GM23338 (cell line): Measurements from ENCODE around the gene LRRC28. TPM values are rescaled to one million over a fixed set of nuclear protein-coding genes. Genes with fewer than 3 reads are reported as not detected.

Experiments
- ATAC-seq: fragments of 200-7000 bp; cut with Tn5 transposase; 3 replicates; pipeline ENCODE4 v1.9.1; 2020
- DNase-seq: peaks from one replicate; pipeline ENCODE4 v3.0.0-alpha.2; 2015; ENCODE audit warnings: low spot score
- H2AFZ ChIP-seq: fragments of 200-600 bp; sonication (generic); 2 replicates; pipeline ENCODE4 v1.8.0; 2016; ENCODE audit warnings: antibody characterized with exemption, mild to moderate bottlenecking, moderate library complexity
- H3F3A ChIP-seq: fragments of 200-600 bp; sonication (generic); replicated peaks from 2 replicates; pipeline ENCODE4 v1.8.0; 2017; ENCODE audit warnings: antibody characterized with exemption, mixed run types, low read depth
- H3K27ac ChIP-seq: fragments of 200-600 bp; sonication (generic); 2 replicates; pipeline ENCODE4 v1.6.1; 2016; ENCODE audit warnings: low read depth
- H3K27me3 ChIP-seq: fragments of 200-600 bp; sonication (generic); 2 replicates; pipeline ENCODE4 v1.8.0; 2016; ENCODE audit warnings: mild to moderate bottlenecking, mixed run types, moderate library complexity; ENCODE audit not compliant: insufficient read depth
- H3K36me3 ChIP-seq: fragments of 200-600 bp; sonication (generic); 2 replicates; pipeline ENCODE4 v1.8.0; 2016; ENCODE audit warnings: mild to moderate bottlenecking; ENCODE audit not compliant: insufficient read depth
- H3K4me1 ChIP-seq: fragments of 200-600 bp; sonication (generic); 2 replicates; pipeline ENCODE4 v1.8.0; 2016; ENCODE audit warnings: mild to moderate bottlenecking, moderate library complexity; ENCODE audit not compliant: insufficient read depth
- H3K4me2 ChIP-seq: fragments of 200-600 bp; sonication (generic); 2 replicates; pipeline ENCODE4 v1.7.1; 2017; ENCODE audit warnings: mixed run types
- H3K4me3 ChIP-seq: fragments of 200-600 bp; sonication (generic); 2 replicates; pipeline ENCODE4 v1.6.1; 2016; ENCODE audit warnings: mixed run types
- H3K79me2 ChIP-seq: fragments of 200-600 bp; sonication (generic); replicated peaks from 2 replicates; pipeline ENCODE4 v1.8.0; 2017; ENCODE audit warnings: mild to moderate bottlenecking; ENCODE audit not compliant: insufficient read depth
- H3K9me2 ChIP-seq: fragments of 200-600 bp; sonication (generic); 2 replicates; pipeline ENCODE4 v1.8.0; 2017; ENCODE audit not compliant: insufficient read depth
- H4K20me1 ChIP-seq: fragments of 200-600 bp; sonication (generic); replicated peaks from 2 replicates; pipeline ENCODE4 v1.8.0; 2017; ENCODE audit warnings: mild to moderate bottlenecking; ENCODE audit not compliant: insufficient read depth
- H3K27ac Mint-ChIP-seq: 2 replicates; pipeline ENCODE4 v1.8.0; 2020; ENCODE audit warnings: inconsistent platforms, mild to moderate bottlenecking, moderate library complexity, mixed read lengths
- H3K27me3 Mint-ChIP-seq: 3 replicates; pipeline ENCODE4 v1.8.0; 2022; ENCODE audit warnings: low read depth, mild to moderate bottlenecking, moderate library complexity, mixed read lengths, inconsistent platforms; ENCODE audit not compliant: insufficient read depth, poor library complexity
- H3K36me3 Mint-ChIP-seq: 3 replicates; pipeline ENCODE4 v1.8.0; 2021; ENCODE audit warnings: low read depth, mild to moderate bottlenecking, inconsistent platforms, moderate library complexity, mixed read lengths
- H3K4me1 Mint-ChIP-seq: 3 replicates; pipeline ENCODE4 v1.8.0; 2020; ENCODE audit warnings: mild to moderate bottlenecking, inconsistent platforms, mixed read lengths
- H3K4me3 Mint-ChIP-seq: 3 replicates; pipeline ENCODE4 v1.8.0; 2021; ENCODE audit warnings: moderate library complexity, mild to moderate bottlenecking, inconsistent platforms, mixed read lengths
- H3K9me3 Mint-ChIP-seq: 3 replicates; pipeline ENCODE4 v1.8.0; 2020; ENCODE audit warnings: moderate library complexity, mild to moderate bottlenecking, inconsistent platforms, mixed read lengths
- CREB1 ChIP-seq: fragments of 250-450 bp; sonication (Bioruptor Pico); IDR thresholded peaks from 2 replicates; pipeline ENCODE4 v1.5.0; 2020; ENCODE audit warnings: low read depth, mild to moderate bottlenecking, moderate library complexity
- EZH2 ChIP-seq: fragments of 200-600 bp; sonication (generic); IDR thresholded peaks from one replicate; pipeline ENCODE4 v1.8.0; 2017; ENCODE audit warnings: antibody characterized with exemption, mild to moderate bottlenecking, low read depth; ENCODE audit not compliant: unreplicated experiment
- EZH2phosphoT487 ChIP-seq: fragments of 200-600 bp; sonication (generic); IDR thresholded peaks from one replicate; pipeline ENCODE4 v1.8.1; 2018; ENCODE audit warnings: antibody characterized with exemption; ENCODE audit not compliant: unreplicated experiment
- JUNB ChIP-seq: IDR thresholded peaks from one replicate; pipeline ENCODE4 v1.6.1; 2016; ENCODE audit warnings: antibody characterized with exemption; ENCODE audit not compliant: unreplicated experiment
- NANOG ChIP-seq: IDR thresholded peaks from 2 replicates; pipeline ENCODE4 v1.6.1; 2016; ENCODE audit warnings: antibody characterized with exemption, borderline replicate concordance
- POLR2AphosphoS5 ChIP-seq: IDR thresholded peaks from 2 replicates; pipeline ENCODE4 v1.6.1; 2016; ENCODE audit warnings: antibody characterized with exemption, low read depth
- STAT1 ChIP-seq: IDR thresholded peaks from one replicate; pipeline ENCODE4 v1.6.1; 2016; ENCODE audit warnings: antibody characterized with exemption; ENCODE audit not compliant: unreplicated experiment
- ZNF114 ChIP-seq: fragments of 250-450 bp; sonication (Bioruptor Pico); IDR thresholded peaks from 2 replicates; pipeline ENCODE4 v1.5.0; 2020; ENCODE audit warnings: mild to moderate bottlenecking, moderate library complexity
- ZNF331 ChIP-seq: fragments of 250-450 bp; sonication (Bioruptor Pico); IDR thresholded peaks from 2 replicates; pipeline ENCODE4 v1.5.0; 2020; ENCODE audit warnings: low read depth, mild to moderate bottlenecking, moderate library complexity
- polyA plus RNA-seq: library from polyadenylated mRNA; unstranded; fragments of >200 nt; fragmentation: Nextera tagmentation; extraction: Ambion mirVana; gene quantifications from 2 replicates; pipeline ENCODE4 v1.2.1, GENCODE V29; 2016
- total RNA-seq: library from RNA; depleted of rRNA; stranded (reverse); fragments of >200 nt; shearing (Covaris generic); gene quantifications from 2 replicates; pipeline ENCODE4 v1.2.3, GENCODE V29; 2014
- TF ChIP-seq, protein P1 (sequence below): IDR thresholded peaks from one replicate; pipeline ENCODE4 v1.6.1; 2018; ENCODE audit warnings: antibody characterized with exemption; ENCODE audit not compliant: unreplicated experiment
- TF ChIP-seq, protein P2 (sequence below): IDR thresholded peaks from 2 replicates; pipeline ENCODE4 v1.6.1; 2016; ENCODE audit warnings: antibody characterized with exemption
- TF ChIP-seq, protein P3 (sequence below), 2 experiments: fragments of 200-600 bp in 1 of 2; sonication (generic) in 1 of 2; conservative IDR thresholded peaks; 2 replicates each; pipeline versions ENCODE4 v1.5.1 to v1.6.1; 2016 to 2017; ENCODE audit warnings: antibody characterized with exemption in 2 of 2, low read depth in 2 of 2, mild to moderate bottlenecking in 2 of 2, moderate library complexity in 1 of 2

Gene LRRC28
- total and polyA plus RNA-seq, 2 experiments from 2014 or later = 12.9 to 28.4 TPM

DNA sequence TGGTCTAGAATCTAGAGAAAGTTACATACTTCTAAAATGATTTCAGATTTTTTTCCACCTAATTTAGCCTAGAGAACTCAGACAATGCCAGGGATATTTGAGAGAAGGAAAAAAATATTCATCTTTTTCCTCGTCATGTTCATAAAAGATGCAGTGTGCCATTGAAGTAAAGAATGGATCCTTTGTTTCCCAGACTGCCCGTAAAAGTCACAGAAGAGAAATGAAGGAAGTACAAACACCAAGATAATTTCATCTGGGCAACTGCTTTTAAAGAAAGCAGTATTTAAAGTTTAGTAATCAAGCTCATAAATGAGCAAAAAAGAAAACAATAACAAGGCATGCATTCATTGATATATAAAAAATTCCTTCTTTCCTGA is 49.1 kb upstream of the LRRC28 start (continued):
- TF ChIP-seq, protein P1, sequence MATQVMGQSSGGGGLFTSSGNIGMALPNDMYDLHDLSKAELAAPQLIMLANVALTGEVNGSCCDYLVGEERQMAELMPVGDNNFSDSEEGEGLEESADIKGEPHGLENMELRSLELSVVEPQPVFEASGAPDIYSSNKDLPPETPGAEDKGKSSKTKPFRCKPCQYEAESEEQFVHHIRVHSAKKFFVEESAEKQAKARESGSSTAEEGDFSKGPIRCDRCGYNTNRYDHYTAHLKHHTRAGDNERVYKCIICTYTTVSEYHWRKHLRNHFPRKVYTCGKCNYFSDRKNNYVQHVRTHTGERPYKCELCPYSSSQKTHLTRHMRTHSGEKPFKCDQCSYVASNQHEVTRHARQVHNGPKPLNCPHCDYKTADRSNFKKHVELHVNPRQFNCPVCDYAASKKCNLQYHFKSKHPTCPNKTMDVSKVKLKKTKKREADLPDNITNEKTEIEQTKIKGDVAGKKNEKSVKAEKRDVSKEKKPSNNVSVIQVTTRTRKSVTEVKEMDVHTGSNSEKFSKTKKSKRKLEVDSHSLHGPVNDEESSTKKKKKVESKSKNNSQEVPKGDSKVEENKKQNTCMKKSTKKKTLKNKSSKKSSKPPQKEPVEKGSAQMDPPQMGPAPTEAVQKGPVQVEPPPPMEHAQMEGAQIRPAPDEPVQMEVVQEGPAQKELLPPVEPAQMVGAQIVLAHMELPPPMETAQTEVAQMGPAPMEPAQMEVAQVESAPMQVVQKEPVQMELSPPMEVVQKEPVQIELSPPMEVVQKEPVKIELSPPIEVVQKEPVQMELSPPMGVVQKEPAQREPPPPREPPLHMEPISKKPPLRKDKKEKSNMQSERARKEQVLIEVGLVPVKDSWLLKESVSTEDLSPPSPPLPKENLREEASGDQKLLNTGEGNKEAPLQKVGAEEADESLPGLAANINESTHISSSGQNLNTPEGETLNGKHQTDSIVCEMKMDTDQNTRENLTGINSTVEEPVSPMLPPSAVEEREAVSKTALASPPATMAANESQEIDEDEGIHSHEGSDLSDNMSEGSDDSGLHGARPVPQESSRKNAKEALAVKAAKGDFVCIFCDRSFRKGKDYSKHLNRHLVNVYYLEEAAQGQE = no peak
- no peak for TF ChIP-seq ZNF114 (CRISPR knock-in tag)
- TF ChIP-seq NANOG = no peak
- TF ChIP-seq JUNB = no peak
- TF ChIP-seq CREB1 (CRISPR knock-in tag) = no peak

DNA sequence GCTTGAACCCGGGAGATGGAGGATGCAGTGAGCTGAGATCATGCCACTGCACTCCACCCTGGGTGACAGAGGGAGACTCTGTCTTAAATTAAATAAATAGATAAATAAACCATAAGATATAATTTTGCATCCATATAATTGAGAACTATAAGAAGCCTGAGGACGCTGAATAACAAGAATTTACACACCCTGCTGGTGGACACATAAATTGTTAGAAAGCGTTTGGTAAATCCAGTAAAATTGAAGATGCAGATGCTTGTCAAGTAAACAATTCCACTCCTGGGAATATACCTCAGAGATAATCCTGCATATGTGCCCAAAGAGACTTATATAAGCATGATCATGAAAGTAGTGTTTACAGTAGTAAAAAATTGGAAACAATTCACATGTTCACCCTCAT is 43.6 kb upstream of the LRRC28 start:
- H3K79me2 ChIP-seq = no peaks in the 10 kb centered on the region
- H3K27ac Mint-ChIP-seq = no peak overlapping the region
- peaks cover 4% of the 10 kb centered on the region; the same call in 1 of the 3 replicates for H3K36me3 Mint-ChIP-seq
- no peaks in the 10 kb centered on the region for H3F3A ChIP-seq
- H2AFZ ChIP-seq = no peak overlapping the region
- no peaks in the 10 kb centered on the region; the same call in 1 of the 2 replicates for H3K9me2 ChIP-seq
- H3K4me2 ChIP-seq = no peak overlapping the region
- H3K27ac ChIP-seq = no peak overlapping the region
- H3K9me3 Mint-ChIP-seq = no peaks in the 10 kb centered on the region
- H3K4me1 ChIP-seq = no peaks in the 10 kb centered on the region
- no peak for ATAC-seq
- no peaks in the 10 kb centered on the region for H3K27me3 ChIP-seq
- no peak overlapping the region for H3K4me3 Mint-ChIP-seq
- DNase-seq = no peak
- no peaks in the 10 kb centered on the region for H4K20me1 ChIP-seq
- no peaks in the 10 kb centered on the region for H3K4me1 Mint-ChIP-seq
- no peaks in the 10 kb centered on the region for H3K27me3 Mint-ChIP-seq
- H3K36me3 ChIP-seq = no peaks in the 10 kb centered on the region
- H3K4me3 ChIP-seq = no peak overlapping the region
- TF ChIP-seq POLR2AphosphoS5 (no peak), JUNB (no peak), ZNF331 (CRISPR knock-in tag) (no peak), ZNF114 (CRISPR knock-in tag) (no peak), CREB1 (CRISPR knock-in tag) (no peak), NANOG (no peak), EZH2phosphoT487 (no peak), EZH2 (no peak), STAT1 (no peak)
- TF ChIP-seq, protein P2, sequence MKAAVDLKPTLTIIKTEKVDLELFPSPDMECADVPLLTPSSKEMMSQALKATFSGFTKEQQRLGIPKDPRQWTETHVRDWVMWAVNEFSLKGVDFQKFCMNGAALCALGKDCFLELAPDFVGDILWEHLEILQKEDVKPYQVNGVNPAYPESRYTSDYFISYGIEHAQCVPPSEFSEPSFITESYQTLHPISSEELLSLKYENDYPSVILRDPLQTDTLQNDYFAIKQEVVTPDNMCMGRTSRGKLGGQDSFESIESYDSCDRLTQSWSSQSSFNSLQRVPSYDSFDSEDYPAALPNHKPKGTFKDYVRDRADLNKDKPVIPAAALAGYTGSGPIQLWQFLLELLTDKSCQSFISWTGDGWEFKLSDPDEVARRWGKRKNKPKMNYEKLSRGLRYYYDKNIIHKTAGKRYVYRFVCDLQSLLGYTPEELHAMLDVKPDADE = no peak
- TF ChIP-seq, protein P1 = no peak
- TF ChIP-seq, protein P3, sequence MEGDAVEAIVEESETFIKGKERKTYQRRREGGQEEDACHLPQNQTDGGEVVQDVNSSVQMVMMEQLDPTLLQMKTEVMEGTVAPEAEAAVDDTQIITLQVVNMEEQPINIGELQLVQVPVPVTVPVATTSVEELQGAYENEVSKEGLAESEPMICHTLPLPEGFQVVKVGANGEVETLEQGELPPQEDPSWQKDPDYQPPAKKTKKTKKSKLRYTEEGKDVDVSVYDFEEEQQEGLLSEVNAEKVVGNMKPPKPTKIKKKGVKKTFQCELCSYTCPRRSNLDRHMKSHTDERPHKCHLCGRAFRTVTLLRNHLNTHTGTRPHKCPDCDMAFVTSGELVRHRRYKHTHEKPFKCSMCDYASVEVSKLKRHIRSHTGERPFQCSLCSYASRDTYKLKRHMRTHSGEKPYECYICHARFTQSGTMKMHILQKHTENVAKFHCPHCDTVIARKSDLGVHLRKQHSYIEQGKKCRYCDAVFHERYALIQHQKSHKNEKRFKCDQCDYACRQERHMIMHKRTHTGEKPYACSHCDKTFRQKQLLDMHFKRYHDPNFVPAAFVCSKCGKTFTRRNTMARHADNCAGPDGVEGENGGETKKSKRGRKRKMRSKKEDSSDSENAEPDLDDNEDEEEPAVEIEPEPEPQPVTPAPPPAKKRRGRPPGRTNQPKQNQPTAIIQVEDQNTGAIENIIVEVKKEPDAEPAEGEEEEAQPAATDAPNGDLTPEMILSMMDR (conservative IDR thresholded peaks at IDR 0.05; ENCODE audit: low read depth in 2 of 2) = no peak
